ENCODE measurements around the gene CNR2.

Gene CNR2

DNA sequence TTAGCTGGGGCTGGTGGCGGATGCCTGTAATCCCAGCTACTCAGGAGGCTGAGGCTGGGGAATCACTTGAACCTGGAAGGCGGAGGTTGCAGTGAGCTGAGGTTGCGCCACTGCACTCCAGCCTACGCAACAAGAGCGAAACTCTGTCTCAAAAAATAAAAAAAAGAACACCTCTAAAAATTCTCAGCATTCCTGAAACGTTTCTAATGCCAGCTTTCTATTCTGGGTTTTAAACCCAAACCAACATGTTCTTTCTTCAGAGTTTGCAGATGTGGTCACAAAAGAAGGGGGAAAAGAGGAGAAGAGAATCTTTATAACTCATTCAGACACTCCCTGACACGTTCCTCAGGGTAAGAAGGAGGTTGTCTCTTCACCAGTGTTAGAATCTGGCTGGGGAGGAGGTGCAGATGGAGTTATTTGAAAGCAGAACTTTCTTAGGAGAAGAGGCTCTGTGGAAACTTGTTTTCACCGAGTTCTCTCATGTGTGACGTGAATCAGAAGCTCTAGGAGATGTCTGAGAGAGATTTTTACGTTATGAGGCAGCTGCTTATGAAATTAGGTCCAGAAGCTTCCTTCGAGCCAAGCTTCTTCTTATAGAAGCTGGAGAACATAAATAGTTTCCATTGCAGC is 17.8 kb upstream of the CNR2 start:
- Histone ChIP-seq H3K27me3 (ENCODE audit: insufficient read depth, low read length) (no peaks in the 10 kb centered on the region), H3K9ac (ENCODE audit: low read depth, low read length) (no peak overlapping the region; the same call in 1 of the 2 replicates), H3K4me3 (ENCODE audit: low read length) (no peak overlapping the region), H3K27ac (ENCODE audit: low read length) (no peak overlapping the region), H3K36me3 (ENCODE audit: insufficient read depth, low read depth, low read length) (no peaks in the 10 kb centered on the region), H3K9me3 (ENCODE audit: insufficient read depth, low read depth, low read length) (no peaks in the 10 kb centered on the region), H3K4me1 (ENCODE audit: insufficient read depth, low read length) (no peaks in the 10 kb centered on the region; the same call in 1 of the 2 replicates)

DNA sequence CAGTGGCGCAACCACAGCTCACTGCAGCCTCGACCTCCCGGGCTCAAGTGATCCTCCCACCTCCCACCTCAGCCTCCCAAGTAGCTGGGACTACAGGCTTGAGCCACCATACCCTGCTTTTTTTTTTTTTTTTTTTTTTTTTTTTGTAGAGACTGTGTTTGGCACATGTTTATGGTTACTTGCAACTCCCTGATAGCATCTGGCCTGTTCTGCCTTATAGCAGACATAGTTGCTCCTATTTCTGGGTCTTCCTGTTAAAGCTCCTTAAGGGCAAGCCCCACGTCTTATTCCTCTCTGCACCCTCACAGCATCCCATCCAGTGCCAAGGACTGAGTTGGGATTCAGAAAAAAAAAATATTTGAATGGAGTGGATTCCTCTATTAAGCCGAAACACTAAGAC is 17.1 kb upstream of the CNR2 start:
- Histone ChIP-seq H3K27me3 (ENCODE audit: insufficient read depth, low read length) (no peaks in the 10 kb centered on the region), H3K27ac (ENCODE audit: low read length) (no peak overlapping the region), H3K4me3 (ENCODE audit: low read length) (no peak overlapping the region), H3K9ac (ENCODE audit: low read depth, low read length) (no peak overlapping the region), H3K9me3 (ENCODE audit: insufficient read depth, low read depth, low read length) (no peaks in the 10 kb centered on the region), H3K36me3 (ENCODE audit: insufficient read depth, low read depth, low read length) (no peaks in the 10 kb centered on the region), H3K4me1 (ENCODE audit: insufficient read depth, low read length) (no peaks in the 10 kb centered on the region; the same call in 1 of the 2 replicates)

DNA sequence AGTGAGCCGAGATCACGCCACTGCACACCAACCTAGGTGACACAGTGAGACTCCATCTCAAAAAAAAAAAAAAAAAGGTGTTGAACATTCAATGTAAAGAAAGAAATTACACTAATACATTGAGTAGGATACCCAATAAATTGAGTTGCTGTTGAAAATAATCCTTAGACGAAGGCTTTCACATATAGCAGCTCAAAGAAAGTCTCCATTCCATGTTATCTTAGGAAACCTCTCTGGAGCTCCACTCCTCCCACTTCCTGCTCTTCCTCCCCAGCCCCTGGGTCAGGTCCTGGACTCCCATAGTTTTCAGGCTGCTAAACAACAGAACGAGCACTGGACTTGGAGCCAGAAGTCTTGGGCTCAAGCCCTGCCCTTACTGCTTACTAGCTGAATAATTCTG is 15.6 kb upstream of the CNR2 start:
- H3K27ac ChIP-seq (ENCODE audit: low read length), result no peak overlapping the region
- no peaks in the 10 kb centered on the region; the same call in 1 of the 2 replicates for H3K4me1 ChIP-seq (ENCODE audit: insufficient read depth, low read length)
- no peak overlapping the region for H3K9ac ChIP-seq (ENCODE audit: low read depth, low read length)
- no peaks in the 10 kb centered on the region for H3K27me3 ChIP-seq (ENCODE audit: insufficient read depth, low read length)
- H3K4me3 ChIP-seq (ENCODE audit: low read length), result no peak overlapping the region
- no peaks in the 10 kb centered on the region for H3K36me3 ChIP-seq (ENCODE audit: insufficient read depth, low read depth, low read length)
- no peaks in the 10 kb centered on the region for H3K9me3 ChIP-seq (ENCODE audit: insufficient read depth, low read depth, low read length)

DNA sequence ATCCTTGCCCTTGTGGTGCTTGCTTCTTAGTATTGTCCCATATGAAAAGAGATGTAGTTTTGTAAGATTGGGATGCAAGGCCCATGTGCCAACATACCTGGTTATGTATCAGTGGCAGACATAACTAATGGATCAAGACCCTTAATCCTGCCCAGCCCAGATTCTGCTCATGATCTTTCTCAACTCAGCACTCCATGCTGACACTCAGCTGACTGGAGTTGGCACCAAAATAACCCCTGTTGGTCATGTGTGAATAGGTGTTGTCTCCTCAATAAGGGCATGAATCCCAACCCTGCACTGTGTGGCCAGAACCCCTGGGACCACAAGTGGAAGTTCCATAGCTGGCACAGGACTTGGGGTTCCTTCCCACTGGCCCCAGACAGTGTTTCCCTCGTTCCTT is 13.9 kb upstream of the CNR2 start:
- Histone ChIP-seq H3K9me3 (ENCODE audit: insufficient read depth, low read depth, low read length) (no peaks in the 10 kb centered on the region), H3K27me3 (ENCODE audit: insufficient read depth, low read length) (no peaks in the 10 kb centered on the region), H3K36me3 (ENCODE audit: insufficient read depth, low read depth, low read length) (no peaks in the 10 kb centered on the region), H3K4me1 (ENCODE audit: insufficient read depth, low read length) (no peaks in the 10 kb centered on the region; the same call in 1 of the 2 replicates), H3K27ac (ENCODE audit: low read length) (no peak overlapping the region), H3K4me3 (ENCODE audit: low read length) (no peak overlapping the region), H3K9ac (ENCODE audit: low read depth, low read length) (no peak overlapping the region)

DNA sequence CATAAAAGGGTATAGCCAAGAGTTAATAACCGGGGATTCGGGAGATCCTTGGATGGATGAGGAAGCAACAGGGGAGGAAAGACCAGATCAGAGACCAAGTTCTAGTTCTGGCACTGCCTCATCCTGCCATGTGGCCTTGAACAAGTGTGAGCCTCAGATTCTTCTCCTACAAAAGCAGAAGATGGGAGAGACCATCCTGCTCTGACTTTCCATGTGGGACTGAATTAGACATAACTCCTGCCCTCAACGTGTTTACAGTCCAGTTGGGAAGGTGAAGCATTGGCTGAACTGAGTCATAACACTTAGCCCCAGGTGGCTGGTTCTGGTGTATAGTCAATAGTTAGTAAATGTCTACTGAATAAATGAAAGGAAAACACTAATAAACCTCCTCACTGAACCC is 12.1 kb upstream of the CNR2 start:
- Histone ChIP-seq H3K4me3 (ENCODE audit: low read length) (no peak overlapping the region), H3K27ac (ENCODE audit: low read length) (no peak overlapping the region)

DNA sequence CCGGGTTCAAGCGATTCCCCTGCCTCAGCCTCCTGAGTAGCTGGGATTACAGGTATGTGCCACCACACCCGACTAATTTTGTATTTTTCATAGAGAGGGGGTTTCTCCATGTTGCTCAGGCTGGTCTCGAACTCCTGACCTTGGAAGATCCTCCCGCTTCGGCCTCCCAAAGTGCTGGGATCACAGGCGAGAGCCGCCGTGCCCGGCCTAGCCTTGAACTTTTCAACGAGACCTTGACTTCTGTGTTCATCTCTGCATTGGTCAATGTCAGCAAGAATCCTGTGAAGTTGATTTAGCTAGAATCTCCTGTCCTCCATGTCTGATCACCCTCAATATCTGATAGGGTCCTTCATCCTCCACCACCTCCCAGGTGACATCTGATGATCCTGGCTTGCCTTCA is 11.4 kb upstream of the CNR2 start:
- H3K9me3 ChIP-seq (ENCODE audit: insufficient read depth, low read depth, low read length), result no peaks in the 10 kb centered on the region
- no peak overlapping the region for H3K4me3 ChIP-seq (ENCODE audit: low read length)
- H3K27ac ChIP-seq (ENCODE audit: low read length), result no peak overlapping the region
- H3K4me1 ChIP-seq (ENCODE audit: insufficient read depth, low read length), result no peaks in the 10 kb centered on the region
- no peaks in the 10 kb centered on the region for H3K27me3 ChIP-seq (ENCODE audit: insufficient read depth, low read length)
- no peak overlapping the region for H3K9ac ChIP-seq (ENCODE audit: low read depth, low read length)
- no peaks in the 10 kb centered on the region for H3K36me3 ChIP-seq (ENCODE audit: insufficient read depth, low read depth, low read length)

More for the DNA sequence above, 12.1 kb upstream of the CNR2 start:
- H3K27me3 ChIP-seq (ENCODE audit: insufficient read depth, low read length), result no peaks in the 10 kb centered on the region
- H3K9me3 ChIP-seq (ENCODE audit: insufficient read depth, low read depth, low read length), result no peaks in the 10 kb centered on the region
- no peak overlapping the region for H3K9ac ChIP-seq (ENCODE audit: low read depth, low read length)
- no peaks in the 10 kb centered on the region for H3K36me3 ChIP-seq (ENCODE audit: insufficient read depth, low read depth, low read length)
- H3K4me1 ChIP-seq (ENCODE audit: insufficient read depth, low read length), result no peaks in the 10 kb centered on the region

DNA sequence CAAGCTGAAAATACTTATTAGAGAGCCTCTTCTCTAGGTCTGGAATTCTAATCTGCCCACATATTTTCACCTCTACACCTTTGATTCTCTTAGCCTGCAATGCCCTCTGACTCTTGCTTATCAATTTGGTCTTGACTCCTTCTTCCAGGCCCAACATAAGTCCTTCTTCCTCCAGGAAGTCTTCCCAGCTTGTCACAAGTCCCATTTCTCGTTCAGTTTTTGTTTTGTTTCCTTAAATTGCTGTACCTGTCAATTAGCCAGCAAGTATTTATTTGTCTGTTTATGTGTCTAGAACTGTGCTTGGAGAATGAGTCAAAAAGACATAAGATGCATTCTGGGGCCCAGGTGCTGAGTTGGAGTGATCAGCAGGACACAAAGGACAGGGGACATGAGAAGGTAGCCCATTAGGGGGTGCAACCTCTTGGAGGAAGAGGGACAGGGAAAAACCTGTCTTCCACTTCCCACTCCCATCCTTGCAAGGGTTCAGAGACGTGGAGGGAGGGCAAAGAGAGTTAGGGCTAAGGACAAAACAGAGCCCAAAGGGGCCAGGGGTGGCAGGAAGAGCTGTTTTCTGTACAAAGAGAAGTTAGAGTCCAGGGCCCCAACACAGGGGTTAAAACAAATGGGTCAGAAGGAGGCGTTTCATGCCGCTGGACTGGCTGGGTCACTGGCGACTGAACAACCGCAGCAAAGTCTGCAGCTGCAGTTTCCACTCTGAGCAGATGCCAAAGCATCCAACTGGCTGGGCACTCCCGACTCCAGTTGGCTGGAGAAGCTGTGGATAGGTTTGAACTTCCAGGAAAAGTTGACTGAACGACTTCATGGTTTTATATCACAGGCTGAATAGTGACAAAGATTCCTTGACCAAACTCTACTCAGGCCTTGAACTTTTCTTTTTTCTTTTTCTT is 10.7 kb upstream of the CNR2 start:
- Histone ChIP-seq H3K36me3 (ENCODE audit: insufficient read depth, low read depth, low read length) (no peaks in the 10 kb centered on the region), H3K27me3 (ENCODE audit: insufficient read depth, low read length) (no peaks in the 10 kb centered on the region), H3K27ac (ENCODE audit: low read length) (no peak overlapping the region), H3K4me3 (ENCODE audit: low read length) (no peak overlapping the region), H3K9me3 (ENCODE audit: insufficient read depth, low read depth, low read length) (no peaks in the 10 kb centered on the region), H3K4me1 (ENCODE audit: insufficient read depth, low read length) (no peaks in the 10 kb centered on the region), H3K9ac (ENCODE audit: low read depth, low read length) (no peak overlapping the region)

DNA sequence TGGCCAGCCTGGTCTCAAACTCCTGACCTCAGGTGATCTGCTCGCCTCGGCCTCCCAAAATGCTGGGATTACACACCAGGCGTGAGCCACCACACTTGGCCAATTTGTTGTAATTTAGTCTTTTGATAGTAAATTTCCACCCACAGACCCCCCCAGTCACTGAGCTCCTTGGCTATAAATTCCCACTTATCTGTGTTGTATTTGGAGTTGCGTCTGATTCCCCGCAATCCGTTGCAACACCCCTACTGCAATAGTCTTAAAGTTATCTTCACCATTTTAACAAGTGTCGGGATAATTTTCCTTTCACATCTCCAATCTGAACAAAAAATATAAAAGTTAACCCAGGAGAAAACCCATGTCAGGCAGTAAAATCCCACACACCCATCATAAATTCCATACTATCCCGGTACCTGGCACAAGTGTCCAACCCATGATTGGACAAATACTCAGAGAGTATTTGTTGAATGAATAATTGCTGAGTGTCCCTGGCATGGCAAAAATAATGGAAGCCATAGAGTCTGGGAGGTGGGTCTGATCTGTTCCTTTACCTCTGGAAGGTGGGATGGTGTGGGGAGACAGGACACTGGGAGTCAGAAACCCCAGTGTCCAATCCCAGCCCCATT is 9.3 kb upstream of the CNR2 start:
- Histone ChIP-seq H3K4me3 (ENCODE audit: low read length) (no peak overlapping the region), H3K27me3 (ENCODE audit: insufficient read depth, low read length) (no peaks in the 10 kb centered on the region), H3K9ac (ENCODE audit: low read depth, low read length) (no peak overlapping the region), H3K36me3 (ENCODE audit: insufficient read depth, low read depth, low read length) (no peaks in the 10 kb centered on the region), H3K27ac (ENCODE audit: low read length) (no peak overlapping the region), H3K4me1 (ENCODE audit: insufficient read depth, low read length) (no peaks in the 10 kb centered on the region), H3K9me3 (ENCODE audit: insufficient read depth, low read depth, low read length) (no peaks in the 10 kb centered on the region)

DNA sequence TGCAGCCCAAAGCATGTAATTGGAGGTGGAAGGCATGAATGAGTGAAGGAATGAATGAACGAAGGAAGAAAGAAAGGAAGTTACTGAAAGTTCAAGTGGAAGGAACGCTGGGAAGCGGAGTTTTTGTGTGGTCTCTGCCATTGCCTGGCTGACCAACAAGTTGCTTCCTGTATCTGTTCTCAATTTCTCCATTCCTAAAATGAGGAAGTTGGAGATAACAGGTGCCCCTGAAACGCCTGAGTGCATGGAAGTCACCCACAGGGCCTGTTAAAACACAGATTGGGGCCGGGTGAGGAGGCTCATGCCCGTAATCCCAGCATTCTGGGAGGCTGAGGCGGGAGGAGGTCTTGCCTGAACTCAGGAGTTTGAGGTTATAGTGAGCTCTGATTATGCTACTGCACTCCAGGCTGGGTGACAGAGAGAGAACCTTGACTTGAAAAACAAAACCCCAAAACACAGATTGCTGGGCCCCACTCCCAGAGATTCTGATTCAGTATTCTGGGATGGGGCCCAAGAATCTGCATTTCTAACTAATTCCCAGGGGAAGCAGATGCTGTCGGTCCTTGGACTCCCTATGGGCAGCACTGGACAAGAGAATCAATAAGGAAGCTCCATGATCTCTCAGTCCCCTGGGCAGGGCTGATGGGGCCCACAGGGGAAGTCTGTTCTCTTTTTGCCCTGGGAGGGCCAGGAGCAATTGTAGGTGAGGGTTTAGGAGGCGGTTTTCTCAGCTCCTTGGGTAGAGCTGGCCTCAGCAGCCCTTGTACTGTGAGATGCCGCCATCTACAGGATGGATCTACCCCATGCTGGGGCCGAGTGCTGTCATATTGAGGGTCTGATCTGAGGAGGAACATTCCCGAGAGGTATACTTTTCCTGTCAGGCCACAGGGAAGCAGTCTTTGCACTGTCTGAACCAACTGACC is 3.3 kb upstream of the CNR2 start:
- no peaks in the 10 kb centered on the region for H3K9me3 ChIP-seq (ENCODE audit: insufficient read depth, low read depth, low read length)
- no peaks in the 10 kb centered on the region for H3K4me1 ChIP-seq (ENCODE audit: insufficient read depth, low read length)
- H3K27ac ChIP-seq (ENCODE audit: low read length), result no peak overlapping the region

DNA sequence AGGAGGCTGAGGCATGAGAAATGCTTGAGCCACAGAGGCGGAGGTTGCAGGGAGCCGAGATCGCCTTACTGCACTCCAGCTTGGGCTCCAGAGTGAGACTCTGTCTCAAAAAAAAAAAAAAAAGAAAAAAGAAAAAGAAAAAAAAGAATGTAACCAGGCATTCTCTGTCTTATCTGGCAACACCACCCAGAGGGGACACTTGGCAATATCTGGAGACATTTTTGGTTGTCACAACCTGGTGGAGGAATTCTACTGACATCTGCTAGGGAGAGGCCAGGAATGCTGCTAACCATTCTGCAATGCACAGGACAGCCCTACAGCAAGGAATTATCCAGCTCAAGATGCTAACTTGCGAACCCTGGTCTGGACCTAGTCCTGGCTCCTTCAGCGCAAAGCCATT is 2.3 kb upstream of the CNR2 start:
- Histone ChIP-seq H3K9me3 (ENCODE audit: insufficient read depth, low read depth, low read length) (no peaks in the 10 kb centered on the region), H3K9ac (ENCODE audit: low read depth, low read length) (no peak overlapping the region), H3K4me3 (ENCODE audit: low read length) (no peak overlapping the region), H3K27me3 (ENCODE audit: insufficient read depth, low read length) (no peaks in the 10 kb centered on the region), H3K4me1 (ENCODE audit: insufficient read depth, low read length) (no peaks in the 10 kb centered on the region), H3K27ac (ENCODE audit: low read length) (no peak overlapping the region), H3K36me3 (ENCODE audit: insufficient read depth, low read depth, low read length) (no peaks in the 10 kb centered on the region)

More for the DNA sequence above, 3.3 kb upstream of the CNR2 start:
- H3K9ac ChIP-seq (ENCODE audit: low read depth, low read length), result no peak overlapping the region
- H3K4me3 ChIP-seq (ENCODE audit: low read length), result no peak overlapping the region
- H3K27me3 ChIP-seq (ENCODE audit: insufficient read depth, low read length), result no peaks in the 10 kb centered on the region
- no peaks in the 10 kb centered on the region for H3K36me3 ChIP-seq (ENCODE audit: insufficient read depth, low read depth, low read length)

DNA sequence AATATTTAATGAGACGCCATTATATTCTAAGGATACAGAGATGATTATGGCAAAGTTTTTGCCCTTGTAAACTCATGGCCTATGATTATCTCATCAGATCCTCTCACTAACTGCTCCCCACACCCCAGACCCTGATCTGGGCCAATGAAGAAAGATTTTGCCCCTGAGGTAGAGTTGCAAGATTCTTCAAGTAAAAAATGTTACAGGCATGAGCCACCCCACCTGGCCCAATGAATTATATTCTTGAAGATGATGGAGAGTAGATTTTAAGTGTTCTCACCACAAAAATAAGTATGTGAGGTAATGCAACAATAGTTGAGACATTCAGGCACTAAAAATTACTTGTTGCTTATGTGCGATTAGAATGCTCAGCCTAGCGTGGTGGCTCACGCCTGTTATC is 1.8 kb upstream of the CNR2 start:
- H3K4me3 ChIP-seq (ENCODE audit: low read length), result no peak overlapping the region
- H3K4me1 ChIP-seq (ENCODE audit: insufficient read depth, low read length), result no peaks in the 10 kb centered on the region
- no peak overlapping the region for H3K27ac ChIP-seq (ENCODE audit: low read length)
- no peaks in the 10 kb centered on the region for H3K9me3 ChIP-seq (ENCODE audit: insufficient read depth, low read depth, low read length)
- H3K36me3 ChIP-seq (ENCODE audit: insufficient read depth, low read depth, low read length), result no peaks in the 10 kb centered on the region
- no peak overlapping the region for H3K9ac ChIP-seq (ENCODE audit: low read depth, low read length)
- no peaks in the 10 kb centered on the region for H3K27me3 ChIP-seq (ENCODE audit: insufficient read depth, low read length)
